HuH-7.5 (cell line): Measurements from ENCODE around the gene MCU.

Experiments used
- DNase-seq: peaks from one replicate; pipeline ENCODE4 v3.0.0; 2011; ENCODE audit warnings: low spot score

The MCU gene

DNA sequence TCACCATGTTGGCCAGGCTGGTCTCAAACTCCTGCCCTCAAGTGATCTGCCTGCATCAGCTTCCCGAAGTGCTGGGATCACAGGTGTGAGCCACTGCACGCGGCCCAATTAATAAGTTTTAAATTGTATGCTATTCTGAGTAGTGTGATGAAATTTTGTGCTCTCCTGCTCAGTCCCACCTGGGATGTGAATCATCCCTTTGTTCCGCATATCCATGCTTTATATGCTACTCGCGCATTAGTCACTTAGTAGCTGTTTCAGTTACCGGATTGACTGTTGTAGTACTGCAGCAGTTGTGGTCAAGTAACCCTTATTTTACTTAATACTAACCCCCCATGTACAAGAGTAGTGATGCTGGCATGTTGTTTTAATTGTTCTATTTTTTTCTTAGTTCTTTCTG, 154.3 kb downstream of the MCU start:
- no peak for DNase-seq

DNA sequence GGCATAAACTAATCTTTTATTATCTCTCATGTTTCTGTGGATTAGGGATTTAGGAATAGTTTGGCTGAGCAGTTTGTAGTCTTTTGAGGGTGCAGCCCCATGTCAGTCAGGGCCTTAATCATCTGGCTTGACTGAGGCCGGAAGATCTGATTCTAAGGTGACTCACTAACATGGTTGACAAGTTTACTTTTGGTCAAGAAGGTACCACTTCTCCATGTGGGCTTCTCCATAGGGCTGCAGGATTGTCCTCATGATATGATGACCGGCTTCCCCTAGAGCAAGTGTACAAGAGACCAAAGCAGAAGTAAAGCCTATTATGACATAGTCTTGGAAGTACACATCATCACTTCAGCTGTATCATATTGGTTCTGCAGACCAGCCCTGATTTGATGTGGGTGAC, 155.7 kb downstream of the MCU start:
- DNase-seq = no peak

DNA sequence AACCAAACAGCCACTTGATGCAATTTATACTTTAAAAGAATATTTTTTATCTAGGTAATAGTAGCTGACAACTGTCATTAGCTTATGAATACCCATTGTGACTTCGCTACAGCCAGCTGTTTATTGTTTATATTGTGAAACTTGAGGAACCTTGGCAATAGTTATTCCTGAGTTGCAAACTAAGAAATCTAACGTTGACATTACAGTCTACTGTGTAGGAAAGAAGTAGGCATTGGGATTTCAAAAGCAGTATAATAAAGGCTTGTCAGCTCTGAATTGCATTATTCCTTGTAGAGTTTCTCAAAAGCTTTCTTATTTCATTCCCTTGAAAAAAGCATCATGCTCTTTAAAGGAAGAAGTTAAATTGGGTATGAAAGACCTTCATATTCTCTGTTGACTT, 158.9 kb downstream of the MCU start:
- no peak for DNase-seq

DNA sequence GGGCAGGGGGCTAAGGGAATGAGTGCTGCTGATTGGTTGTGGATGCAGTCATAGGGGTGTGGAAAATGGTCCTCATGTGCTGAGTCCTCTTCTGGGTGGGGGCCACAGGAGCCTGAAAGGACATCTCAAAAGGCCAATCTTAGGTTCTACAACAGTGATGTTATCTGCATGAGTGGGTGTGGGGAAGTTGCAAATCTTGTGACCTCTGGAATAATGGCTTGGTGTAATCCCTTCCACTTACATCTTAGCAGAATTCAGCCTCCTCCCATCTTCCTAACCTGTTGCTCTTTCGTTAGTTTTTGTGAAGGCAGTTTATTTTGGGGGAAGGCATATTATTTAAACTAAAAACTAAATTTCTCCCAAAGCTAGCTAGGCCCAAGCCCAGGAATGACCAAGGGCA, 159.6 kb downstream of the MCU start:
- DNase-seq = no peak

DNA sequence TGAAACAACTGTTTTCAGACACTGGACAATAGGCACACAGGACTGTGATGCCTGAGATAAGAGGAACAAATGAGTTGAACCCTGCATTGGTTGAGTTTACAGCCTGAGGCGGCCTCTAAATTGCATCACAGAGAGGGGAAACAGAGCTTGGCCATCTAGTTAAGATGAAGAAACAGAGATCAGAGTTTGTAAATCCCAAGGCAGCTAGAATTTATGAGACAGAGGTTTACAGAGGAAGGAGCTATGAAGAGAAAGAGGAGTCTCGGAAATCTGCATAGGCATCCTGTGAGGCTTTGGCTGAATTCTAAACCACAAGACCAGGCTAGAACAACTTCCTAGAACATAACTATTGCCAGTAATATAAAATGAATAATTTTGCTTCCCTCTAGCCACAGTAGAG, 160.6 kb downstream of the MCU start:
- DNase-seq = no peak

DNA sequence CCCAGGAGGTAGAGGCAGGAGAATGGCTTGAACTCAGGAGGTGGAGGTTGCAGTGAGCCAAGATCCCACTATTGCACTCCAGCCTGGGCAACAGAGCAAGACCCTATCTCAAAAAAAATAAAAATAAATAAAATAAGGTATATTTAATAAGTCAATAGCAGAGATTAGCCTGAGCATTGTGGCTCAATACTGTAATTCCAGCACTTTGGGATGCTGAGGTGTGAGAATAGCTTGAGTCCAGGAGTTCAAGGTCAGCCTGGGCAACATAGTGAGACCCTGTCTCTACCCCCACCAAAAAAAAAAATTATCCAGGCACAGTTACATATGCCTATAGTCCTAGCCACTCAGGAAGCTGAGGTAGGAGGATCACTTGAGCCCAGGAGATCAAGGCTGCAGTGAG, 163.2 kb downstream of the MCU start:
- DNase-seq = no peak

DNA sequence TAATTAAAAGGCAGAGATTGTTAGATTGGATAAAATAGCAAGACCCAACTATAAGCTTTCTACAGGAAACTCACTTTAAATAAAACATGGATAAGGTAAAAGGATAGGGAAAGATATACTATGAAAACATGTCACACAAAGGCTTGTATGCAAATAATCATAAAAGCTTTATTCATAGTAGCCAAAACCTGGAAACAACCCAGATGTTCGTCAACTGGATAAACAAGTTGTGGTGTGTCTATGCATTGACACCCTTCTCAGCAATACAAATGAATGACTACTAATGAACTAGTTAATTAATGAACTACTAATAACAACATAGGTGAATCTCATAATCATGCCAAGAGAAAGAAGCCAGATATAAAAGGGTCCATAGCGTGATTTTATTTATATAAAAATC, 163.8 kb downstream of the MCU start:
- DNase-seq = no peak

DNA sequence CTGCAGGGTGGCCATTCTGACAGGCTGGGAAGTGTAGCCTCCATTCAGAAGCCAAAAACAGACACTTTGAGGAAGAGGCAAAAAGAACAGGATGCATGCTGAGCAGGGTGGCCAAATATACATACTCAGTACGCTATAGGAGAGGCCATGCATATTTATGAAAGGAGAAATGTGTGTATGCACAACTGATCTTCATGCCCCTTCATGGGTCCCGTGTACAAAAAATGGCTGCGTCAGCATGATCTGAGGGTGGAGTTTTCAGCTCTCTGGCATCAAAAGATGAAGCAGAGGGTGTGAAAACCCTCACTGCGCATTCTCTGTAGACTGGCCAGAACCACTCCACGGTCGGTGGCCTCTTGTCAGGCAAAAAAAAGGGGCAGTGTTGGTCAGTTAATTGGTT, 166.1 kb downstream of the MCU start:
- DNase-seq = no peak

DNA sequence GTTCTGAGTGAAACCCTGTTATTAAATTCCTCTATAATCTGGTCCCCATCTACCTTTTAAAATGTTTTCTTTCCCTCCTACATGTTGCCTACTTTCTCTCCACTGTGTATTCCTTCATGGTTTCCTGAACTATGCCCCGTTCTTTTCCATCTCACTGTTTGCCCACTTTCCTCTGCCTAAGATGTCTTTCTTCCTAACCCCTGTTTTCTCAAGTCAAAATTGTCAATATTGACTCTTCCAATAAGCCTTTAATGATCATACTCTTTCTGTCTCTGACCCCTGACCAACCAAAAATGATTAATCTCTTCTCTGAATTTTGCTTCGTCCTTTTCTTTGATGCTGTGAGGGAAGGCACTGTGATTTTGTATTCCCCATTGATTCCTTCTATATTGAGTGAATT, 171.0 kb downstream of the MCU start:
- no peak for DNase-seq

DNA sequence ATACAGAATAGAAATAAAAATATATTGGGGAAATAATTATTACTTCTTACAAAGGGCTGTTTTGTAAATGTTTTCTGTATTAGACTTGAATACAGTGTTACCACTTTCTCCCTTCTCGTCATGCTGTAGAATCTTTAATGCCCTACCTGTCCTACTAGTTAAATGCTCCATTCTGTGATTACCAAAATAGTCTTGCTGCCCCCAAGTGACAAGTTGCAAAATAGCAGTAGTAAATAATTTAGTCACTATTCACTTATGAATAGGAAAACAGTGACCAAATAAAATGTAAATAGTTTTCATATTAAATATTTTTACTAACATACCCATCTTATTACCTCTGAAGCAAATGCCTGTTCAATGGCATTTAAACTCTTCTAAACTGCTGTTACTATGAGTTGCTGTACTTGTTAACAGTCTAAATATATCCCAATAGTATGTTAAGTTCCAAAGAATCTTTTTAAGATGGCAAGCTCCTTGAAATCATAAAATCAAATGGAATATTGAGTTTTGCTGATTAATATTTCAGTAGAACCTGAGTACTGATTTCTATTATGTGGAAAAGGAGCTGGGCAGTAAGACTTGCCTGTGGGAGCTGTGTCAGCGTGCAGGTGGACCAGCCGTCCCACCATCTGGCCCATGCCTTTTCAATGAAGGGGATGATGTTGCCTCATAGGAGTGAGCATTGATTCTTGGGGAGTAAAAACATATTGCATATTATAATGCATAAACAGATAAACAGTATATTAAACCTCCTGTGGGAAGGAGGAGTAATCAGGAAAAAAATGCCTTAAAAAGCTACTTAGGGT, 183.5 kb downstream of the MCU start:
- no peak for DNase-seq

DNA sequence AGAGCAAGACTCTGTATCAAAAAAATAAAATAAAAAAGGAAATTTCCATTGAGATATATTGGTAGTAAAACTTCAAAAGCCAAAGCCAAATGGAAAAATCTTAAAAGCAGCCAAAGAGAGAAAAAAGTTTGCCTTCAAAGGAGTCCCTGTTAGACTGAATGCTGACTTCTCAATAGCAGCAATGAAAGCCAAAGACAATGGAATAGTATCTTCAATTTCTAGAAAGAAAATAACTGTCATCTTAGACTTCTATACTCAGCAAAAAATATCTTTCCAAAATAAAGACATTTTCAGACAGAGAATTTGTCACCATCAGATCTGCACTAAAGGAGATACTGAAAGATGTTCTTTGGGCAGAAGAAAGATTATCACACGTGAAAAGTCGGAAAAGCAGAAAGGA, 187.3 kb downstream of the MCU start:
- no peak for DNase-seq

DNA sequence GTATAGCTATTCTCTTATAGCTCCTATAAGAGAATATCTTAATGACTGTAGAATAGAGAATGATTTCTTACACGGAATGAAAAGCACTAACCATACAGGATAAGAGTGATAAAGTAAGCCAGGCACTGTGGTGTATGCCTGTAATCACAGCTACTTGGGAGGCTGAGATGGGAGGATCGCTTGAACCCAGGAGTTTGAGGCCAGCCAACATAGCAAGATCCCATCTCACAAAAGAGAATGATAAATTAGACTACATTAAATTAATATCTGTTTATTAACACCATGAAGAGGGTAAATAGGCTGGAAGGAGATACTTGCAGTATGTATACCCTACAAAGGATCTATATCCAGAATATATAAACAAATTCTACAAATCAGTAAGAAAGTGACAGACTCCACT, 189.3 kb downstream of the MCU start:
- DNase-seq = no peak

DNA sequence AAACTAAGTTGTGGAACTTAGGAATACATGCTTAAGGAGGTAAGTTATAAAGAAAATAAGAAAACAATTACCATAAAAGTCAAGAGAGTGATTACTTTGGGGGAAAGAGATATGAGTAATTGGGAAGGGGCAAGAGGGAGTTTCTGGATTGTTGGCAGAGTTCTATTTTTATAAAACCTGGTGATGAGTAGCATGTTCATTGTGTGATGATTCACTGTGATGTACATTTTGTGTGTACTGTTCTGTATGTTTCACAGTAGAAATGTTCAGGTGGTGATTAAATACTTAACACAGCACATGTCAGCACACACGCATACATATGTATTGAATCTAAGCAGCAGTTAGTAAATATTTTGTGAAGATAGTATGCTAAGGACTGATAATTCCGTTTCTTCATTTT, 191.9 kb downstream of the MCU start:
- DNase-seq = no peak

DNA sequence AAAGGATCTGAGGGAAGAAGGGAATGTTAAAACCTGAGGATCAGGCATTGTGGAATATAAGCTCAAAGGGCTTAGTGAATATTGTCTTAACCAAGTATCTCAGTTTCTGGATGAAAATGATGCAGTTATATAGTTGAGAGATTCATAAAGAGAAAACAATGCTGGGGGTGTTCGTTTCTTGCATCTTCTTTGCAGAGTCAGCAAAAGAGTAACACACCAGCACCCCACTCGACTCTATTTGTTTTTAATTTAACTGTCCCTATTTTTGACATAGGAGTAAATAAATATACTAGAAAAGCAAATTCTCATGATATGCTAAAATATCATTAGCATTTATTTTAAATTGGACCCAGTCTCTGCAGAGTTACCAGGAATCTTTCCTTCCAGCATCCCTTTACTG, 194.0 kb downstream of the MCU start:
- no peak for DNase-seq

DNA sequence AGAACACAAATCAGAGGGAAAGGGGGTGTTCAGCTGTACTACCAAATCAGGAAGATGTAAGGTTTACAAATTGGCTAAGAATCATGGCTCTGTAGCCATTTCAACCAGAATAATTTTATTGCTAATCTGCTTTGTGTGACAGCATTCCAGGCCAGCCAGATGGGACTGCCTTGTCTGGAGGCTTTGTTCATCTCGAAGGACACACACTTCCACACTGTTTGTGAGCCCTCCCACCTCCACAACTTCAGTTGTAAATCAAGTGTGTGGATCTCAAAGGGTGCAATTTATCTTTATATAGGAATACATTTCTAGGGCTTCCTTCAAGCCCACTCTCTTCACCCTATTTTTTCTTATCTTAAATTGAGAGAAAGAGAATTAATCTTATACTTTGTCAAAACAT, 194.7 kb downstream of the MCU start:
- no peak for DNase-seq

DNA sequence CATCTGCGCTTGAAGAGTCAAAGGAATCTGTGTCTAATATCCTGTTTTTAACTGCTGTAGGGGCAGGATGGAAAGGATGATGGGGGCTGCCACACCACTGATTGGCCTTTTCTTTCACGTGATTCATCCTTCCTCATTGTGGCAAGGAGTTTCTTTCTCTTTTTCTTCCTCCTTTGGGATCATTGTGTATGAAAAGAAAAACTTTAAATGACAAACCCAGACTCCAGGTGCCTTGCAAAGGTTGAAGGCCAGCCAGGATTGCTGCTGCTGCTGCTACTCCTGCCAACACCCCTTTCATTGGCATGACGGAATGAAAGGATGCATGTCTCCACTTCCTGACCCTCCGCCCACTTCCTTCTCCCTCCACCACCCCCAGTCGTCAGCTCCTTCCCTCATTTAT, 195.1 kb downstream of the MCU start:
- no peak for DNase-seq

DNA sequence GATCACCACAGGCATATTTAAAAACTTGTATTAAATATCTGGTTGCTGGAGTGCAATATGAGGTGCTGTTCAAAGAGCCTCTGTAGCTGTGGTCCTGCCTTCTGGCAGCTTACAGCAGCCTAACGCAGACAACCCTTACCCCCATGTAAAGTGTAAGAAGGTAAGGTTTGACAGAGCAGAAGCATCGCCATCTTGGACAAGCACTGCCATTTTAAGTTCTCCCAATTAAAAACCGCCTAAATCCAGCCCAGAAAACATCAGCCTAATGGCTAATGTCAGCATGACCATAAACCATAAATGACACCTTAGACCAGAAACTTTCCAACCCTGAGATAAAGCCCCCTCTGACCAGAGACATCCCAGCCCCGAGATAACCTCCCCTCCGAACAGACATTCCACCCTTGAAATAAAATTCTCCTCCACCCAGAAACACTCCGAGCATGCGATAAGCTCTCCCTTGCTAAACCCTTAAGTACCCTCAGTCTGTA, 196.3 kb downstream of the MCU start:
- DNase-seq = no peak

DNA sequence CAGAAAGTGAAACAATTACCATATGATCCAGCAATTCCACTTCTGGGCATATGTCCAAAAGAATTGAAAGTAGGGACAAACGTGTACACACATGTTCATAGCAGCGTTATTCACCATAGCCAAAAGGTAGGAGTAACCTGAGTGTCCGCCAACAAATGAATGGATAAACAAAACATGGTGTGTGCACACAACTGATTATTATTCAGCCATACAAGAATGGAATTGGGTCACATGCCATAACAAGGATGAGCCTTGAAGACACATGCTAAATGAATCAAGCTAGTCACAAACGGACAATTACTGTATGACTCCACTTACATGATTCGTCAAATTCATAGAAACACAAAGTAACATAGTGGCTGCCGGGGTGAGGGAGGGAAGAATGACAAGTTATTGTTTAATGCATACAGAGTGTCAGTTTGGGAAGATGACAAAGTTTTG, 197.5 kb downstream of the MCU start:
- no peak for DNase-seq

DNA sequence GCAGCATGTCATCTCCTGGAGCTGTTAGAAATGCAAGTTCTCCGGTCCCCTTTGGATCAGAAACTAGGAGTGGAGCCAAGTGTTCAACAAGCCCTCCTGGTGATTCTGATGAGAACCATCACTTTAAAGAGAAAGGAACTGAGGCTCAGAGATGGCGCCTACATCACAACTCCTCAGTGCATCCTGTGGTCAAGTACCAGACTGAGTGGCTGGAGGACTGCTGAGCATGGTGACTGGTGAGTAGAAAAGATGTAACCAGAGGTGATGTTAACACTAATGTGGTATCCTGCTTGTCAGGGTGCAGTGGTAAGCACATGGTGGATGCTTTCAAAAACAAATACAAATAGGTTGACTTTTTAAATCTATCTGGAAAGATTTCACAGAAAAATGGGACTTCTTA, 198.1 kb downstream of the MCU start:
- DNase-seq = no peak

DNA sequence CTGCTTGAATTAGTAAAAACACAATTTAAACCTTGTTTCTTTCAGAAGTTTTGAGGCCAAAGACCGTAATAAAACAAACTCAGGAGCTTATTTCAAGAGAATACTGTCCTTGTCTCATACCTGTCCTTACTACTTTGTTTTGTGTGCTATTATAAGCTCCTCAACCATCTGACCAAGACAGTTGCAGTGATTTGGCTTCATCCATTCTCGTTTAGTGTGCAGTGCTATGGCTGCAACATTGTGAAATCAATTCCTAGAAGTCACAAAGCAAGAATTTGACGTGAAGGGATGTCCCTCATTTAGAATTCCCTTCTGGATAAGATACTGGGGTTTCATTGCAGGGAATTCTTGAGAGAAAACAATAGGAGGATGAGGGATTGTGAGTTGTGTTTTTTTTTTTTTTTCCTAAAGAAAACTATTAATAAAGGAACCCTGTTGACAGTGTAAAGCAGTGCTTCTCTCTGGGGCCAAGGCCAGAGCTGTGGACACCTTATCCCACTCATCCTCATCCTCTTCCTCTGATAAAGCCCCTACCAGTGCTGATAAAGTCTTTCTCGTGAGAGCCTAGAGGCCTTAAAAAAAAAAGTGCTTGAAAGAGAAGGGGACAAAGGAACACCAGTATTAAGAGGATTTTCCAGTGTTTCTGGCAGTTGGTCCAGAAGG, 201.3 kb downstream of the MCU start, which contains the start of gene OIT3:
OIT3 (plus strand) TSS at position 604 of the 663 bp plus-strand sequence. CDS start 60 bp downstream, outside the sequence.
- no peak for DNase-seq

DNA sequence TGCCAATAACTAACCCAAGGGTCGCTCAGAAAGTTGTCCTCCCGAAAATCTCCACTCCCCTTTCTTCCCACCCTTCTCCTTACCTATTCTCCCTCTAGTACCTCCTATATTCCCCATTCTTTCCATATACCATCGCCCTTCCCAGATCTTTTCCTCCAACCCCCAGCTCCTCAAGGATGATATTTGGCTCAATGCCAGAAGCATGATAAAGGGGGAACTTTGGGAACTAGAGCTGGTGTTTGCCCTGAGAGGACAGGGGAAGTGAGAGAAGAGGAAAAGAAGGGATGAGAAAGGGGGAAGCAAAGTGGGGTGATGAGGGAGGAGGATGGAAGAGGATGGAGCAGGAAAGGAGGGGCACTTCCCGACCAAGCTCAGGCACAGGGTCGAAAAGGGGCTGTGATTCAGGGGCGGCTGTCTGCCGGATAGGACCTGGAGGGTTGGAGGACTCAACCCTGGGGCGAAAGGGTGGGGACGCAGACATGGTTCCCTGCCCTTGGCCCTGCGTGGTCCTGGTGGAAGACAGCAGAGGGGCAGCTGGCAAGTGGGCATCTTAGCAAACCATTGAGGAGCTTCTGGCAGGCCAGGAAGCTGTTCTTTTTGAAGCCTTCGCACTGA, 203.4 kb downstream of the MCU start:
- DNase-seq = no peak

DNA sequence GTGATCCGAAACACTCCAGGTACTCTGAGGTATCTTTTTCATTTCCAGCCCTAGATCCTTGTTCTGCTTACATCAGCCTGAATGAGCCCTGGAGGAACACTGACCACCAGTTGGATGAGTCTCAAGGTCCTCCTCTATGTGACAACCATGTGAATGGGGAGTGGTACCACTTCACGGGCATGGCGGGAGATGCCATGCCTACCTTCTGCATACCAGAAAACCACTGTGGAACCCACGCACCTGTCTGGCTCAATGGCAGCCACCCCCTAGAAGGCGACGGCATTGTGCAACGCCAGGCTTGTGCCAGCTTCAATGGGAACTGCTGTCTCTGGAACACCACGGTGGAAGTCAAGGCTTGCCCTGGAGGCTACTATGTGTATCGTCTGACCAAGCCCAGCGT, 206.7 kb downstream of the MCU start:
- no peak for DNase-seq

DNA sequence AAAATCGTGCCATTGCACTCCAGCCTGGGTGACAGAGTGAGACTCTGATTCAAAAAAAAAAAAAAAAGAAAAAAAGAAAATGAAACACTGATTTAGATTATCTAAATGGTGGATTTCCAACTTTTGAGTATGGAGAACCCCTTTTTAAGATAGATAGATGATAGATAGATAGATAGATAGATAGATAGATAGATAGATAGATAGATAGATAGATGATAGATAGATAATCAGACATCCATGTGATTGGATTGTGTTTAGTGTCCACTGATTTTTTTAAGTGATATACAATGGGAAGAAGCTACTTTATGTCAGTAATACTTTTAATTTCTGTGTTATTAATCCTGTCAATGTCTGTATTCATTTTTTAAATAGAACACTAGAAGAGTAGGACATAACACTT, 207.6 kb downstream of the MCU start:
- DNase-seq = no peak
